HepG2 (cell line): ENCODE data around the gene CAPS. TPM values are rescaled to one million over a fixed set of nuclear protein-coding genes. Genes with fewer than 3 reads are reported as not detected.

Source experiments
- ELF4 ChIP-seq: sonication (generic); formaldehyde crosslinking; IDR thresholded peaks from 2 replicates; pipeline ENCODE4 v1.5.0; 2020; ENCODE audit warnings: missing genetic modification reagents, mild to moderate bottlenecking, moderate library complexity, borderline replicate concordance
- ETV5 ChIP-seq: IDR thresholded peaks from 2 replicates; pipeline ENCODE4 v1.6.1; 2018; ENCODE audit warnings: missing biosample characterization, missing genetic modification reagents, inconsistent platforms, borderline replicate concordance
- FOXO4 ChIP-seq: sonication (generic); formaldehyde crosslinking; conservative IDR thresholded peaks from 2 replicates; pipeline ENCODE4 v1.8.1; 2023; ENCODE audit warnings: missing genetic modification reagents
- MLX ChIP-seq: IDR thresholded peaks from 2 replicates; pipeline ENCODE4 v1.6.1; 2016
- ONECUT2 ChIP-seq: sonication (generic); formaldehyde crosslinking; IDR thresholded peaks from 2 replicates; pipeline ENCODE4 v1.4.0; 2020; ENCODE audit warnings: missing genetic modification reagents
- RORA ChIP-seq: sonication (generic); formaldehyde crosslinking; IDR thresholded peaks from 2 replicates; pipeline ENCODE4 v1.5.0; 2020; ENCODE audit warnings: mild to moderate bottlenecking, missing genetic modification reagents, moderate library complexity
- SKI ChIP-seq: fragments of 450-650 bp; IDR thresholded peaks from one replicate; pipeline ENCODE4 v1.6.1; 2018; ENCODE audit warnings: mild to moderate bottlenecking; ENCODE audit not compliant: partially characterized antibody
- SPEN ChIP-seq: sonication (generic); formaldehyde crosslinking; IDR thresholded peaks from 2 replicates; pipeline ENCODE4 v1.5.1; 2020; ENCODE audit warnings: low read depth, mild to moderate bottlenecking, missing genetic modification reagents
- SYNCRIP ChIP-seq: fragments of 200-400 bp; formaldehyde crosslinking; IDR thresholded peaks from 2 replicates; pipeline ENCODE4 v1.6.1; 2018; ENCODE audit warnings: mild to moderate bottlenecking, low read depth, low read length; ENCODE audit not compliant: insufficient read depth
- TAF1 ChIP-seq: sonication (generic); formaldehyde crosslinking; IDR thresholded peaks from 2 replicates; pipeline ENCODE4 v1.4.0; 2020; ENCODE audit warnings: missing genetic modification reagents
- THYN1 ChIP-seq: sonication (generic); formaldehyde crosslinking; IDR thresholded peaks from 2 replicates; pipeline ENCODE4 v1.8.1; 2023; ENCODE audit warnings: low read depth, mild to moderate bottlenecking, moderate library complexity, missing genetic modification reagents, borderline replicate concordance
- ZBTB20 ChIP-seq: sonication (generic); formaldehyde crosslinking; IDR thresholded peaks from 2 replicates; pipeline ENCODE4 v1.8.1; 2023; ENCODE audit warnings: missing genetic modification reagents, low read depth, mild to moderate bottlenecking, borderline replicate concordance
- ZFP82 ChIP-seq: sonication (generic); formaldehyde crosslinking; IDR thresholded peaks from 2 replicates; pipeline ENCODE4 v1.5.1; 2020; ENCODE audit warnings: mild to moderate bottlenecking, missing genetic modification reagents, borderline replicate concordance
- ZFY ChIP-seq: sonication (generic); formaldehyde crosslinking; IDR thresholded peaks from 2 replicates; pipeline ENCODE4 v1.4.0; 2020; ENCODE audit warnings: missing genetic modification reagents
- ZGPAT ChIP-seq: IDR thresholded peaks from 2 replicates; pipeline ENCODE4 v1.6.1; 2016; ENCODE audit warnings: mild to moderate bottlenecking
- ZIK1 ChIP-seq: sonication (generic); formaldehyde crosslinking; IDR thresholded peaks from 2 replicates; pipeline ENCODE4 v1.5.0; 2020; ENCODE audit warnings: mild to moderate bottlenecking, low read depth, missing genetic modification reagents, borderline replicate concordance
- ZNF101 ChIP-seq: sonication (generic); formaldehyde crosslinking; IDR thresholded peaks from 2 replicates; pipeline ENCODE4 v1.4.0; 2020; ENCODE audit warnings: mild to moderate bottlenecking, low read depth, missing genetic modification reagents, borderline replicate concordance
- ZNF766 ChIP-seq: sonication (generic); formaldehyde crosslinking; IDR thresholded peaks from 2 replicates; pipeline ENCODE4 v1.5.0; 2020; ENCODE audit warnings: missing genetic modification reagents, borderline replicate concordance
- ZNF850 ChIP-seq: sonication (generic); formaldehyde crosslinking; conservative IDR thresholded peaks from 2 replicates; pipeline ENCODE4 v1.9.0; 2021; ENCODE audit warnings: mild to moderate bottlenecking, missing genetic modification reagents
- polyA plus RNA-seq, 8 experiments: library from polyadenylated mRNA; depleted of rRNA in 3 of 8; stranded (reverse) in 7 of 8; unstranded in 1 of 8; fragments of >200 nt; fragmentation: Illumina TruSeq in 4 of 8; extraction: Trizol in 4 of 8; gene quantifications; 2 replicates each; pipeline versions ENCODE4 v1.2.1 to v1.2.3, GENCODE V29; 2011 to 2016; ENCODE audit warnings: low read depth in 4 of 8, missing spikeins in 1 of 8, mixed read lengths in 1 of 8; ENCODE audit not compliant: insufficient read depth in 1 of 8
- total RNA-seq, 5 experiments: library from RNA; depleted of rRNA; stranded (reverse); fragments of >200 nt; fragmentation: Illumina TruSeq; extraction: Trizol; gene quantifications; 2 replicates each; pipeline ENCODE4 v1.2.3, GENCODE V29; 2016; ENCODE audit warnings: low read depth in 1 of 5
- TF ChIP-seq, protein P1 (sequence below): IDR thresholded peaks from 2 replicates; pipeline ENCODE4 v1.6.1; 2016; ENCODE audit warnings: control low read depth
- TF ChIP-seq, protein P2 (sequence below): sonication (generic); formaldehyde crosslinking; IDR thresholded peaks from 2 replicates; pipeline ENCODE4 v1.8.0; 2022; ENCODE audit warnings: mild to moderate bottlenecking, missing genetic modification reagents, moderate library complexity
- TF ChIP-seq, protein P3 (sequence below): sonication (generic); formaldehyde crosslinking; IDR thresholded peaks from 2 replicates; pipeline ENCODE4 v1.5.1; 2020; ENCODE audit warnings: missing genetic modification reagents, mild to moderate bottlenecking, borderline replicate concordance

Gene CAPS
- total and polyA plus RNA-seq, 2 of the 13 experiments (the other 11 are each of a cell fraction or from before 2014, with no cell fraction given) = 3.1 TPM

- TF ChIP-seq, protein P1, sequence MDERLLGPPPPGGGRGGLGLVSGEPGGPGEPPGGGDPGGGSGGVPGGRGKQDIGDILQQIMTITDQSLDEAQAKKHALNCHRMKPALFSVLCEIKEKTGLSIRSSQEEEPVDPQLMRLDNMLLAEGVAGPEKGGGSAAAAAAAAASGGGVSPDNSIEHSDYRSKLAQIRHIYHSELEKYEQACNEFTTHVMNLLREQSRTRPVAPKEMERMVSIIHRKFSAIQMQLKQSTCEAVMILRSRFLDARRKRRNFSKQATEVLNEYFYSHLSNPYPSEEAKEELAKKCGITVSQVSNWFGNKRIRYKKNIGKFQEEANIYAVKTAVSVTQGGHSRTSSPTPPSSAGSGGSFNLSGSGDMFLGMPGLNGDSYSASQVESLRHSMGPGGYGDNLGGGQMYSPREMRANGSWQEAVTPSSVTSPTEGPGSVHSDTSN (CRISPR knock-in tag) = no peak
- no peak for TF ChIP-seq ZBTB20 (CRISPR knock-in tag)
- TF ChIP-seq, protein P2, sequence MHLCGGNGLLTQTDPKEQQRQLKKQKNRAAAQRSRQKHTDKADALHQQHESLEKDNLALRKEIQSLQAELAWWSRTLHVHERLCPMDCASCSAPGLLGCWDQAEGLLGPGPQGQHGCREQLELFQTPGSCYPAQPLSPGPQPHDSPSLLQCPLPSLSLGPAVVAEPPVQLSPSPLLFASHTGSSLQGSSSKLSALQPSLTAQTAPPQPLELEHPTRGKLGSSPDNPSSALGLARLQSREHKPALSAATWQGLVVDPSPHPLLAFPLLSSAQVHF (CRISPR knock-in tag) = no peak
- no peak for TF ChIP-seq ZNF101 (CRISPR knock-in tag)
- no peak for TF ChIP-seq FOXO4 (CRISPR knock-in tag)
- TF ChIP-seq SKI = peak; percentile 24
- no peak for TF ChIP-seq THYN1 (CRISPR knock-in tag)
- TF ChIP-seq ZIK1 = no peak
- TF ChIP-seq ZGPAT = no peak
- TF ChIP-seq SYNCRIP = no peak
- no peak for TF ChIP-seq ELF4 (CRISPR knock-in tag)
- TF ChIP-seq TAF1 (CRISPR knock-in tag) = peak; percentile 71
- TF ChIP-seq ETV5 (CRISPR knock-in tag) = peak; percentile 61; the same call in 1 of the 2 replicates
- TF ChIP-seq ZNF850 (CRISPR knock-in tag) = no peak
- TF ChIP-seq, protein P3, sequence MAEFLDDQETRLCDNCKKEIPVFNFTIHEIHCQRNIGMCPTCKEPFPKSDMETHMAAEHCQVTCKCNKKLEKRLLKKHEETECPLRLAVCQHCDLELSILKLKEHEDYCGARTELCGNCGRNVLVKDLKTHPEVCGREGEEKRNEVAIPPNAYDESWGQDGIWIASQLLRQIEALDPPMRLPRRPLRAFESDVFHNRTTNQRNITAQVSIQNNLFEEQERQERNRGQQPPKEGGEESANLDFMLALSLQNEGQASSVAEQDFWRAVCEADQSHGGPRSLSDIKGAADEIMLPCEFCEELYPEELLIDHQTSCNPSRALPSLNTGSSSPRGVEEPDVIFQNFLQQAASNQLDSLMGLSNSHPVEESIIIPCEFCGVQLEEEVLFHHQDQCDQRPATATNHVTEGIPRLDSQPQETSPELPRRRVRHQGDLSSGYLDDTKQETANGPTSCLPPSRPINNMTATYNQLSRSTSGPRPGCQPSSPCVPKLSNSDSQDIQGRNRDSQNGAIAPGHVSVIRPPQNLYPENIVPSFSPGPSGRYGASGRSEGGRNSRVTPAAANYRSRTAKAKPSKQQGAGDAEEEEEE = no peak
- peak; percentile 77 for TF ChIP-seq SPEN (CRISPR knock-in tag)
- TF ChIP-seq ONECUT2 (CRISPR knock-in tag) = no peak
- TF ChIP-seq MLX (CRISPR knock-in tag) = no peak; the same call in 1 of the 2 replicates
- TF ChIP-seq ZNF766 (CRISPR knock-in tag) = no peak
- TF ChIP-seq ZFY (CRISPR knock-in tag) = peak; percentile 96
- TF ChIP-seq ZFP82 = no peak
- no peak for TF ChIP-seq RORA
Observed at GRCh38 chr19:5904352-5905113, 9.5 kb upstream of the CAPS start, which contains the start of gene VMAC (continued).
